GM19043 (cell line): ENCODE results near the gene HSPG2.

ENCODE experiments used
- ATAC-seq: cut with Tn5 transposase; IDR thresholded peaks from one replicate; pipeline ENCODE4 v1.9.1; 2021; ENCODE audit warnings: low read depth; ENCODE audit not compliant: unreplicated experiment

The HSPG2 gene

GRCh38 chr1:21849909-21850576, 87.1 kb downstream of the HSPG2 start:
- ATAC-seq = no peak

- ATAC-seq = no peak
These were observed 88.5 kb downstream of the HSPG2 start for GRCh38 chr1:21848524-21849174.

- ATAC-seq = no peak
These were observed 89.6 kb downstream of the HSPG2 start for GRCh38 chr1:21847223-21848205.

- ATAC-seq = no peak
These were observed 91.2 kb downstream of the HSPG2 start for GRCh38 chr1:21845646-21846641.

- ATAC-seq = no peak
These were observed 93.1 kb downstream of the HSPG2 start for GRCh38 chr1:21843996-21844395.

- ATAC-seq = no peak
These were observed 93.9 kb downstream of the HSPG2 start for GRCh38 chr1:21843208-21843607.

- ATAC-seq = no peak
These were observed 94.4 kb downstream of the HSPG2 start for GRCh38 chr1:21842606-21843162.

GRCh38 chr1:21841852-21842466, 95.2 kb downstream of the HSPG2 start:
- no peak for ATAC-seq

GRCh38 chr1:21840981-21841380, 96.1 kb downstream of the HSPG2 start:
- ATAC-seq = no peak

- ATAC-seq = no peak
These were observed 97.6 kb downstream of the HSPG2 start for GRCh38 chr1:21839337-21840037.

GRCh38 chr1:21838359-21839157, 98.6 kb downstream of the HSPG2 start:
- no peak for ATAC-seq

- no peak for ATAC-seq
These were observed 99.6 kb downstream of the HSPG2 start for GRCh38 chr1:21837476-21837875.

GRCh38 chr1:21836729-21837128, 100.4 kb downstream of the HSPG2 start:
- ATAC-seq = no peak

- ATAC-seq = no peak
These were observed 101.1 kb downstream of the HSPG2 start for GRCh38 chr1:21836010-21836409.

- ATAC-seq = no peak
These were observed 102.4 kb downstream of the HSPG2 start for GRCh38 chr1:21834666-21835065.

GRCh38 chr1:21834094-21834493, 103.0 kb downstream of the HSPG2 start:
- no peak for ATAC-seq

GRCh38 chr1:21833392-21833976, 103.6 kb downstream of the HSPG2 start:
- no peak for ATAC-seq
